Stimulated activated CD4-positive, alpha-beta T cell treated with anti-CD3 and anti-CD28 coated beads, Interleukin-15, amount 100 ng/mL, for 1 hour (primary cell): ENCODE results near the gene CDK17.

Experiments
- DNase-seq, 2 donors: peaks; one replicate each; pipeline ENCODE4 v3.0.0-alpha.2; 2020; ENCODE audit warnings: low read depth in 1 of 2, low spot score in 1 of 2

Gene CDK17

DNA sequence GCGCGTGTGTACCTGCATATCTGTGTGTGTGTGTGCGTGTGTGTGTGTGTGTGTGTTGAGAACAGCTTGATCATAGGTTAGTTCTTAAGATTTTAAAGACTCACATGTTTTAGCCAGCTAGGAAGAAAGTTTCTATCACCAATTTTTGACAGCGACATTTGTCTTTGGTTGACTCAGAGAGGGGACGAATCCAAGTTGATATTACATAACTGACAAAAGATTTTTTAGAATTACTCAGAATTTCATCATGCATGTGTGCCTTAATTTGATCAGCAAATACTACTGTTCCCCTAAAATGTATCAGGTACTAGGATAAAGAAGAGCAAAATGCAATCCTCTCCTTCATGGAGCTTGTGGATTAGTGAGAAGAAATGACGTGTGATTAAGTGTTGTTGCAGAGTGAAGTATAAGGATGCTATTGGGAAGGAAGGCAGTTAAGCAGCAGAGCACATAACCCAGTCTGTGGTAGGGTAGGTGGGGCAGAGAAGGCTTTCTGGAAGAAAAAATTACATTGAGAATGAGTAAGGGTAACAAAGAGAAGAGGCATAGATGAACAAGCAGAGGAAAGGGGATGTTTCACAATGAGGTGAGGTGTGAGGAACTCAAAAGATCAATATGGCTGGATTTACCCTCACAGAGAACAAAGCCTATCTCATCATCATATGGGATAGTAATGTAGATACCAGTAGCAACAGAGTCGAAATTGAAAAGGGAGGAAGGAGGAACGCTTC is 128.6 kb downstream of the CDK17 start:
- DNase-seq: no peak

DNA sequence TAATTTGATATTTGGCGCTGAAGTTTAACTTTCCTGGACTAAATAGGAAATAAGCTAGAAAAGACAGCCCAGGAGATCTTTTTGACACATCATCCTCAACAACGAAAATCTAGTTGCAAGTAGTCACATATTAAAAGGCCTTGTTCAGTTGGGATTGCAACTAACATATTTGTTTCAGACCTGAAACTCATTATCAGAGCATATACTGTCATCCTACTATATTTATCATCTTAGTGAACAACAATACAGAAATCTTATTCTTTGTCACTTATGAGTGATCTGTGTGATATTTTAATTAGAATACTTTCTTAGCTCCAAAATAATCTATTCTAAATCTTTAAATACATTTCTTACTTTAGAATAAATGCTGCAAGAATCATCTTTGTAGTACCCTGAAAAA is 134.0 kb downstream of the CDK17 start:
- DNase-seq: no peak

DNA sequence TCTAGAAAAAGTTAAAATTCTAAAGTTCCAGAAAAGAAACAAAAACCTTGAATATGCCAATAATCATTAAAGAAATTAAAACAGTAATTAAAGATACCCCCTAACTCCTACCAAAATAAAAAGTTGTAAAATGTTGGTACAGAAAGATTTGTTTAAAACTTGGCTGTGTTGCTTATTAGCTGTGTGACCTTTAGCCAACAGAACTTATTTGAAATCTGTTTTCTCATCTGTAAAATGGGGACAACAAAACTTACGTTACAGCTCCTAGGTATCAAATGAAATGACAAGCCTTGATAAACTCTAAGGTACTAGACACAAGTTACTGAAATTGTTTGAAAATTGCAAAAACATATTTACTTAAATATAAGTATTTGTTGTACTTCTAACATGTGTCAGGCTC is 134.4 kb downstream of the CDK17 start:
- DNase-seq: no peak

DNA sequence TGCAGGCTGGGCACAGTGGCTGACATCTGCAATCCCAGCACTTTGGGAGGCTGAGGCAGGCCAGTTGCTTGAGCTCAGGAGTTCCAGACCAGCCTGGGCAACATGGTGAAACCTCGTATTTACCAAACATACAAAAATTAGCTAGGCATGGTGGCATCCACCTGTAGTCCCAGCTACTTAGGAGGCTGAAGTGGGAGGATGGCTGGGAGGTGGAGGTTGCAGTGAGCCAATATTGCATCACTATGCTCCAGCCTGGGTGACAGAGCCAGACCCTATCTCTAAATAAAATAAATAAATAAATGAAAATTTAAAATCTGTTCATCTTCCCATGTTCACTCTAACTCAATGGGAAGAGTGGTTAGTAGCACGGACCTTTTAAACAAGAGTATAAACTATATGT is 134.8 kb downstream of the CDK17 start:
- no peak for DNase-seq

DNA sequence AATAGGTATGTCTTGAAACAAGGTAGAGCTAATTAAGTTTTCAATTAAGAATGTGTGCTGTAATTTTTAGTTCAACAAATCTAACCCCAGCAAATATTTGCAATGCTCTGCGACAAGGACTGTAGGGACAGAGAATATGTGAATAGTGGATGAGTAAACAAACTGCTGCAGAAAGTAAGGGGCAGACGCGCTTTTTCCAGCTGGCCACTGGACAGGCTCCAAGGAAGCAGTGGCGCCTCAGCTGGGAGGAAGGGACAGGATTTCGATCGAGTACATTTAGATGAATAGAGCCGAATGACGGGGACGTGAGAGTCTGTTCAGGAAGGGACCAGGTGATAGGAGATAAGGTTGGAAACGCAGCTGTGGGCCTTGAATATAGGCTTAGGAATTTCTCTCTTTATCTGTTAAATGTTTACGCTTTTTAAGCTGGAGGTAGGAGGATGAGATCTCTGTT is 136.8 kb downstream of the CDK17 start:
- no peak for DNase-seq

DNA sequence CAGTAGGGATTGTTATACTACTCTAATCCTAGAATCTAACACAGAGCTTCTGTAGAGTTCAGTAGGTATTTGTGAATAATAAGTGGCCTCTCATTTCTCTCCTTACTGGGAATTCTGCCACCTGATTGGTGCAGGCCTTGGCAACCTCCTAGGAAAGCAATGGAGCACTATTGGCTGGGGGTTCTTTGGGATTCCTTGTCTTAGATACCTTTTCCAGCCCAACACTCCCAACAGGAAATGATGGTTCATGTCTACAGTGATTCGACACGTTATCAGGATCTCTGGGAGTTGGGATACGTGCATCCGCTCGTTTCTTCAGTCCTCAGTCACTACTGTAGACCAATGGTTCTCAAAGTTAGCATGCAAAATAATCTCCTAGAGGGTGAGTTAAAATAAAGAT is 138.7 kb downstream of the CDK17 start:
- no peak for DNase-seq

DNA sequence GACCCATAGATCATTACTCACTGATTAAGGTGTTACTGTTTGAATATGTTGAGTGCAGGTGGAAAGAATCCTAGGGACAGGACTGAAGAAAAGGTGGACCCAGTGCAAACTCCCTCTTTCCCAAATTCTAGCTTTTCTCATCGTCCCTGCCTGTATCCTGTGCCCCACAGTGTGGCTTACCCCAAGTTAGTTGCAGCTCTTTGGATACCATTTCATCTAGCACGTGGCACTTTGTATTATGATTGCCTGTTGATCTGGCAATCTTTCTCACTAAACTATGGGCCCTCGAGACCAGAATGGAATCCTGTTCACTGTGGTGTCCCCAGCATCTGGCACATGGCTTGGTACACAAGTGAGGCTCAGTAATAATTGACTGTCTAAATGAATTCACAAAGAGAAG is 139.6 kb downstream of the CDK17 start:
- no peak for DNase-seq

DNA sequence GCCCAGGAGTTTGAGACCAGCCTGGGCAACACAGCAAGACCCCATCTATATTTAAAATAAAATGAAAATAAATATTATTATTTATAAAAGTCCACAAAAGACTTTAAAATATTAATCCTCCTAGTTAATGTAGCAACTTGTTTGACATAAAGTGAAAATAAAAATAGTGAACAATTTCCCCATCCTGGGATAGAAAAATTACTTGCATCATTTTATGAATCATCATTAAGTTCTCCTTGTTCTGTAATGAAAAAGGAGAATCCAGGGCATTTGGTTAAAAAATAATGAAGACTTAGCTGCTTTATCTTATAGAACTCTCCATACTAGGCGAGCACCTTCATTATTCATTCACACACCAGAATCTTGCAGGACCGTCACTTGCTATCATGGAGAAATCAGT is 140.0 kb downstream of the CDK17 start:
- no peak for DNase-seq

DNA sequence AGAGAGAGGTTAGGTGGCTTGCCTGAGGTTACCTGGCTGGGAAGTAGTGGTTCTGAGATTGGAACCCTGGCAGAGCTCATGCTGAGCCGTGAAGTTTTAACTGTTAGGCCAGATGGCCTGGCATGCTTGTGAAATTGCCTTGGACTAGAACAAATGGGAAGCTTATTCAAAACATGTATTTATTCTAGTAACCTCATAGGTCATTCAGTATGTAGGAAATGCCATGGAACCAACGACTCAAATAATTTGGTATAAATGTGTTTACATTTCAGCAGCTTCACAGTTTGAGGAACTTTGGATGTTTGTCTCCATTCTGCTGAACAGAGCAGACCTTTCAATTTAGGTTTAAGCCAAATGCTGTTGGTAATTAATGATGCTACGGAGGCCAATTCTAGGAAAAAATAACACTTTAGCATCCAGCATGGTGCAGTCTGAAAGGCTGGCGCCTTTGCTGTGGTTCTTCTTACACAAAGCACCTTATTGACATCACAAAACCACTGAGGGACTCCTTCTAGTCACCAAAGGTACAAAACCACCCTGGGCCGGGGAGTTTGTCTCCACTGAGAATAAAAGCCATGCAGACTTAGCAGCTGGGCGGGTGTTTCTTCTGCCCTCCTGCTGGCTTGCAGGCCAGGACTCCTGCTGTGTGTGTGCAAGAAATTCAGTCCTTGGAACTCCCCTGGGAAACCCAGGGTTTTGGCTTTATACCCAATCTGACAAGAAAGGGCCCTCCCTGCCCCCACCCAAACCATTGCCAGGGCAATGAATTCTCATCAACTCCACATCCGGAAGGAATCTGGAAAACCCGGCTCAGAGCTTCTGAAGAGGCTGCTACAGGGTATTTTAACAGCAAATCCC is 141.9 kb downstream of the CDK17 start:
- DNase-seq: no peak

DNA sequence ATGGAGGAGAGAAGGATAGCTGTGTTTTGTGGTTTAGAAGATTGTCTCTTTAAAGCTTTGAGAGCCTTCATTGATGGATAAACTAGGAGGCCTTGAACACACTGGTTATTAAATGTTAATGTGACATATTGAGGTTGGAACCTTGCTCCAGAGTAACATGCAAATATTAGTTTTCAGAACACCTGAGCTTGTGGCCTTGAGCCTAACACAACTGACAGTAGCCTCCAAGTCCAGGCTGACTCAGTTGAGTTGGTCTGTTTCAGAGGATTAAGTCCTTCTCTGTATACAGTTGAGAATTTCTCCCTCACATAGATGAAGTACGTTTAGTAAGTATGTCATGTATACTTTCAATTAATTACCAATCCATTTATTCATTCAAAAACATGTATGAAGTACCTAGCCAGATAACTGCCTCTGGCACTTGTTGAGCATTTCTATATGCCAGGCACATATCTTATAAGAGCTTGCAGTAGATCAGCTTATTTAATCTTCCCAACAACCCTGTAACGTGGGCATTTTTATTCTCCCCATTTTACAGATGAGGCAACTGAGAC is 142.6 kb downstream of the CDK17 start:
- no peak for DNase-seq

DNA sequence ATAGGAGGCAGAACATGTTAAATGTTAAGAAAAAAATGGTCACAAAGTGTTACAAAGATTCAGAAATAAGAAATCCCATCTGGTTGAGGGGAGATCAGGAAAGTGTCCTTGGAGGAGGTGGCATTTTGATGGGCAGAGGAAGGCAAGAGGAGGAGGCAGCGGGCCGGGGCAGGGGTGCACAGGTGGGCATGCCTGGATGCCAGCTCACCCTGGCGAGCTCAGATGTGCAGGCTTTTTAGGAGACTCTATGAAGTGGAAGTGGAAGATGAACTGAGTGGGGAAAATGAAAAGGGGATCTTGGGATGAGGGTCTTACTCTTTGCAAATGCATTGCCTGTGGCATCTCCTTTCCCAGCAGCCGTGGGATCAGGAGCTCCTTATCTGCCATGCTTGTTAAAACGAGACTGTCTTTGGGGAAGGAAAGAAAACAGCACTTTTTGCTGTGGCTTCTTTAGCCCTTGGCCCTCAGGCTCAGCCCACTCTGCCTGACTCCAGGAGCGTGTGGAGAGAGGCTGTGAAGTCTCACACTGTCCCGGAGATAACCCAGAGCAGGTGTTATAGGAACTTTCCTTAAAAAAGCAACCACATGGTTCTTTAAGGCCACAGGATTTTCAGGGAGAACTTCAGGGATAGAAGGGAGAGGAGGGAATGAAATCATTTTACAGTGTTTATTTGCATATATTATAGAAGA is 143.4 kb downstream of the CDK17 start:
- no peak for DNase-seq

DNA sequence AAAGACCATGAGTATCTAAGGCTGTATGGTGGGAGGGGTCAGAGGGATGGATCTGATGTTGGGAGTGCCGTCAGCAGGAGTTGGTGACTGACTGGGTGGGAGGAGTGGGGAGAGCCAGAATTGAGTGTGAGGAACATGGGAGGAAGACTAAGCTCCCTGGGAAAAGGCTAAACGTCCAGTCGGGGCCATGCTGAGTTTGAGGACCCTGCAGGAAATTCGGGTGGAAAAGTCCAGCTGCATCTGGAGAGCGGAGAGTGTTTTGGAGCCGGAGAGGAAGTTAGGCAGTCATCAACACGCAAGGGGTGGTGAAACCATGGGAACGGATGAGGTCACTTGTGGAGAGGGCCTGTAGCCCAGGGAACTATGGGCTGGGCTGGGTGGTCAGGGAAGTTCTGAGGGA is 145.2 kb downstream of the CDK17 start:
- DNase-seq: no peak

DNA sequence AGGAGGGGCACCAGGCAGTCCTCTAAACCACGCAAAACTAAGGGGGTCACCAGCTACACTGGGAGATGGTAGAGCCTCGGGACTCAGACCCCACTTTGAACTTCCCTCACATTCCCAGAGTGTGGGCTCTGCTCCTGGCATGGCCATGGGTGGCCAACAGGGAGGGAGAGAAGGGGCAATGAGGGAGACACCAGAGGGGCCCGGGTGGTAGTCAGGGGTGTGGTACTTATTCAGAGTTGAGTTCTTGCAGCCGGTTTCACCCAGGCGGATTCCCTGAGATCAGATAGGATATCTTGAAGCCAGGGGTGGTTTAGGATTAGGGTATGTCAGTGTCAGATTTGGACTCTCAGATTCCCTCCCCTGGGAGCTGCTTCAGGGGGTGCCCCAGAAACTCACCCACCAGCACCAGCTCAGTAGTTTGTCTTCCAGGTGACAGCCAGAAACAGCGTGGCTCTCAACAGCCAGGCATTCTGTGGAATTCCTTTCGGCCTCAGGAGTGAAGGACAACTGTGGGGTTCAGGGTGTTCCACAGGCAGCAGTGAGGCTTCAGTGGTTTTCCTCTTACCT is 150.0 kb downstream of the CDK17 start:
- DNase-seq: no peak

DNA sequence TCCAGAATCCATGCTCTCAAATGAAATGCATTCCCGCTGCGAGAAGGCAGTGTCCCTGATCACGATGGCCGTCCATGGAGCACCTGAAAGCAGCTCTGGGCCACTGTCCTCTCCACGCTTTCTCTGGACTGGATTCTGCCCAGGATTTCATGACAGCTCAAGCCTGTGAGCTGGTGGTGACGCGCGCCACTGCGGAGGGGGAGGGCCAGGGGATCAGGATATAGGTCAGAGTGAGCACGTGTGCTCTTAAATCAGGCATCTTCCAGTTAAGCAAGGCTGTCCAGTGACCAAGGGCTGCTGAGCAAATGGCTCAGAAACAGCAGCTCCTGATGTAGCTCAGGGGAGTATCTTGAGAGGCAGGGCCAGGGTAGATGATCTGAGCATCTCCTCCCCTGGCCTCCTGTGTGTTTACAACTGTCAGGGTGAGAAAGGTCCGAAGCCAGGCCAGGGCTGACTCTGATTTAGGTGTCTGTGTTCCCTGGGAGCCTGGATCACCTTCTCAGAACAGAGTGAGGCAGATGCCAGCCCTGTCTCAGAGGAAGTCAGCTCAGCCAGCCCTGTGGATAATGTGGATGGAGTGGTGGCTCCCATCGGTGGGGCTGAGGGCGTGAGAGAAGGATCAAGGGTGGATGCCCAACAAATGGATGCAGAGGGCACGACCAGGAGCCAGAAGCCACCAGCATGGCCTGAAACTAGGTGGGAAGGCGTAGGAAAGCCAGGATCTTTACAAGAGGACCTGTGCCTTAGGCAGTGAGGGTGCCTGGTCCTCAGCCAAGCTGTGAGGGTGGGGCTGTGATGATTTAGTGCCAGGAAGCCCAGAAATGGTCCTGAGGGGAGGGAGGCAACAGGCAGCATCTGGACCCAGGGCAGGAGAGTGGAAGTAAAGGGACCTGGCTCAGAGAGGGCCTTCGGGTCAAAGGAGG is 150.8 kb downstream of the CDK17 start:
- no peak for DNase-seq

DNA sequence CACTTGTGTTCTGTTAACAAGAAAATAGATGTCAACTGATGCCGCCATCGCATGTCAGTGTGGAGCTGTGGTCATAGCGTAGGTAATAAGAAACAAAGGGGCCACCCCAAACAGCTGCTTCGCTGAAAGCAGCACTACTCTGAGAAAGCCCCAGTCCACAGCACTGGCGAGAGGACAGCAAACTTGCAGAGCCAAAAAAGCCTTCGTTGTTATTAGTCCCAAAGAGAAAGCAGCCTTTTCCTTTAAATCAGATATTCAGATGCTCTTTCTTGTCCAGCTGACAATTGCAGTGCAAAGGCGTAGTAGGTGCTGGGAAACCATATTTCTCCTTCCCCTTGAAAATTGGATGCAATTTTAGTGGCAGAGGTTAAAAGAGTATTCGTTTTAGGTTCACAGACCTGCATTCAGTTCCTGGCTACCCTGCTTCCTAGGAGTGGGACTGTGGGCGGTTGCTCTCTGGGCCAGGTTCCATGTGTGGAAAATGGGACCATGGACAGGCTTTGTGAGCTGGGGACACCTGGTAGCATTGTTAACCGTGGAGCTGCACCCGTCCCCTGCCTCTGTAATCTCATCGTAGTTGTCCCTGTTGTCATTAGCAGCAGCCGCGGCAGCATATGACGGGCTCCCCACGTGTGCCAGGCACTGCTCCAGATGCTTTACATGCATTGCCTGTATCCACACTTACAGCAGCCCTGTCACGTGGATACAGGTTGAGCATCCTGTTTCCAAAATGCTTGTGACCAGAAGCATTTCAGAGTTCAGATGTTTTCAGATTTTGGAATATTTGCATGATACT is 151.9 kb downstream of the CDK17 start:
- DNase-seq: no peak

DNA sequence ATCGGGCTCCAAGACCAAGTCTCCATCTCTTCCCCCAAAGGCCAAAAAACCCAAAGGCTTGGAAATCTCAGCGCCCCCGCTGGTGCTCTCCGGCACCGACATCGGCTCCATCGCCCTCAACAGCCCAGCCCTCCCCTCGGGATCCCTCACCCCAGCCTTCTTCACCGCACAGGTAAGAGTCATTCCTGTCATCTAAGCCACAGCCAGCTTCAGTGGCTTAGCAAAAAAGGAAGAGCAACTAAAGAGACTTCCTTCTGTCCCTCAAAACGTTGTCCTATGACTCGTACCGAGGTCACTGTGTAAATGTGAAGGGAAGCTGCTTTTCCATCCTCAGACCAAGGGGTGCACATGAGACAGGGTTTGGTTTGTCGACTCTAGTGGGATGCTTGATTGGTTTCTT is 152.7 kb downstream of the CDK17 start:
- no peak for DNase-seq

DNA sequence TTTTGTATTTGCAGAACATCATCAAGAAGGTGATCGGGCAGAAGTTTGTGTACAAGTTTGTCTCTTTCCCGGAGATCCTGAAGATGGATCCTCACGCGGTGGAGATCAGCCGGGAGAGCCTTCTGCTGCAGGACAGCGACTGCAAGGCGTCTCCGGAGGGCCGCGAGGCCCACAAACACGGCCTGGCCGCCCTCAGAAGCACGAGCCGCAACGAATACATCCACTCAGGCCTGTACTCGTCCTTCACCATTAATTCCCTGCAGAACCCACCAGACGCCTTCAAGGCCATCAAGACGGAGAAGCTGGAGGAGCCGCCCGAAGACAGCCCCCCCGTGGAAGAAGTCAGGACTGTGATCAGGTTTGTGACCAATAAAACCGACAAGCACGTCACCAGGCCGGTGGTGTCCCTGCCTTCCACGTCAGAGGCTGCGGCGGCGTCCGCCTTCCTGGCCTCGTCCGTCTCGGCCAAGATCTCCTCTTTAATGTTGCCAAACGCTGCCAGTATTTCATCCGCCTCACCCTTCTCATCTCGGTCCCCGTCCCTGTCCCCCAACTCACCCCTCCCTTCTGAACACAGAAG is 153.2 kb downstream of the CDK17 start:
- DNase-seq: no peak

DNA sequence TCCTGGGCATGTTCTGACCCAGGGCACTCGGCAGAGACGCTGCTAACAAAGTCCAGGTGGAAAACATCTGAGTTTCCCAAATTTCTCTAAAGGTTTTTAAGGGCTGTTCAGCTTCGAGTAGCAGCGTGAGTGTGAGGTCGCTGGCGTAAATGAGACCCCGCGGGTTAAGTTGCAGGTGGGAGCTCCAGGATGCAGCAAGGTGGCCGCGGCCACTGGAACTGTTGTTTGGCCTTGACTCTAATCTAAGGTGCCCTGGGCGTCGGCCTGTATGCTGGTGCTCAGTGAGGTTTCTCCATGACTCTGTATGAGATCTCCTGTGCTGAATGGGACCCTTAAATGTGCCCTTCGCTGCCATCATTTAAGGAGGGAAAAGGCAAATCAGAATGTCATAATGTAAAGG is 155.4 kb downstream of the CDK17 start:
- no peak for DNase-seq

DNA sequence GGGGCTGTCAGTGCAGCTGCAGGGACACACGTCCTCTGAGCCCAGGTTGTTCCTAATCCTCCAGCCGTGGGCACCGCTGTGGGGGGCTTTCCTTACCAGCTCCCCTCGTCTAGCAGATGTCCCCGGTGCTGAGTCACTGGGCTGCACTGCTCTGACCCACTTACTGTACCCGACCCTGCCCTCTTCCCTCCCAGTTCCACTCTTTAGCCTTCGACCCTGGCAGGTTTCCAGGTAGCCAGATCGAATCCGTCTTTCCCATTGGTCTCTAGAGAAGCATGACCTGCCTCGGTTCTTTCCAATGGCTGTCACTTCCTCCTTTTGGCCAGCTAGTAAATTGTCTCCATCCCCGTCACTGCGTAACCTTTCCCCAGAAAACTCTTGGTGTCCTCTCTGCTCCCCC is 157.6 kb downstream of the CDK17 start:
- DNase-seq: no peak
